GM12865 (cell line): Measurements from ENCODE around the gene TP53AIP1.

Experiments used
- DNase-seq: peaks from one replicate; pipeline ENCODE4 v3.0.0; 2010; ENCODE audit warnings: low read depth
- H3K4me3 ChIP-seq: 2 replicates; pipeline ENCODE4 v1.5.1; 2011; ENCODE audit warnings: mild to moderate bottlenecking, low read depth, low read length, control low read depth
- TF ChIP-seq, protein P1 (sequence below): IDR thresholded peaks from 2 replicates; pipeline ENCODE4 v1.5.1; 2011; ENCODE audit warnings: low read length, control low read depth, low read depth, inconsistent platforms; ENCODE audit not compliant: insufficient read depth; ENCODE audit errors: missing control alignments

The TP53AIP1 gene

DNA sequence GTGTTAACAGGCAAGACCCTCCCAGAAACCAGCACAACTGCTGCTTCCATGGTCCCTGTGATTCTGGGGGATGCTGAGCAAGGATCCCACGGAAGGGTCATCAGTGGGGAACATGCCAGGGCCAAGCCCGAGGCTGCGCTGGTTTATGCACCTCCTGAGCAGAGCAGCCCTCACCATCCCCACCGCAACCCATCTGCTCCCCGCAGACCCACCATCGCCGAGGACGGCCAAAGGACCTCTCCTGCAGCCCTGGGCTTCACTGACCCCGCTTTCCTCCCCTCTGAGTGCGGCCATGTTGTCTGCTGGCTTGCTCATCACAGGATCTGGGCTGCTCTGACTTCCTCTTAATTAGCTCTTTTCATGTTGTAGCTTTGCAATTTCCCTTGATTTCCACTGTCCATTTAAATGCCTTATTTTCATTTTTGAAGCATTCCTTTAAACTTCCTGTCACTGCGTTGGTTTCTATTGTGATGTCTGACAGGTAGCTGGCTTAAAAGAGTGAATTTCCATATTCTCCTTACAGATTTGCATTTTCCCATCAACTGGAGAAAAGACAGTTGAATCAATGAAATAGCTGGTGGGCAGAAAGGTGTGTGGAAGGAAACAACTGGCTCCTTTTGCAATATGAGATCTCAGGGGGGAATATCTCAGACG is 14.9 kb downstream of the TP53AIP1 start:
- no peak overlapping the region for H3K4me3 ChIP-seq
- DNase-seq, result no peak
- TF ChIP-seq, protein P1, sequence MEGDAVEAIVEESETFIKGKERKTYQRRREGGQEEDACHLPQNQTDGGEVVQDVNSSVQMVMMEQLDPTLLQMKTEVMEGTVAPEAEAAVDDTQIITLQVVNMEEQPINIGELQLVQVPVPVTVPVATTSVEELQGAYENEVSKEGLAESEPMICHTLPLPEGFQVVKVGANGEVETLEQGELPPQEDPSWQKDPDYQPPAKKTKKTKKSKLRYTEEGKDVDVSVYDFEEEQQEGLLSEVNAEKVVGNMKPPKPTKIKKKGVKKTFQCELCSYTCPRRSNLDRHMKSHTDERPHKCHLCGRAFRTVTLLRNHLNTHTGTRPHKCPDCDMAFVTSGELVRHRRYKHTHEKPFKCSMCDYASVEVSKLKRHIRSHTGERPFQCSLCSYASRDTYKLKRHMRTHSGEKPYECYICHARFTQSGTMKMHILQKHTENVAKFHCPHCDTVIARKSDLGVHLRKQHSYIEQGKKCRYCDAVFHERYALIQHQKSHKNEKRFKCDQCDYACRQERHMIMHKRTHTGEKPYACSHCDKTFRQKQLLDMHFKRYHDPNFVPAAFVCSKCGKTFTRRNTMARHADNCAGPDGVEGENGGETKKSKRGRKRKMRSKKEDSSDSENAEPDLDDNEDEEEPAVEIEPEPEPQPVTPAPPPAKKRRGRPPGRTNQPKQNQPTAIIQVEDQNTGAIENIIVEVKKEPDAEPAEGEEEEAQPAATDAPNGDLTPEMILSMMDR, result no peak

DNA sequence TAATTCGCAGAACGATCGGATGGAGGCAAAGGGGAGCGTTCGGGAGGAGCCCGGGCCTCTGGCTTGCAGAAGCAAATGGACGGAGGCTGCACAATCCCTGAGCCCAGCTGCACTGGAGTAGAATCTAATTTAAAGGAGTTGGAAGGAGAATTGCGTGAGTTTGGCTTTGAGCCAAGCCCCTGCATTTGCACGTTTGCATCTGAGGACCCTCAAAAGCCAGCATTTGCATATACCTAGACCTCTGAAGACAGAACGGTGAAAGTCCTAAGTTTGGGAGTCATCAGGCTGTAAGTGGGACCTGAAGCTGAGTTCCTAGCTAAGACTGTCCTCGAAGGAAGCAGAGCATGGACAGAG is 15.6 kb downstream of the TP53AIP1 start:
- DNase-seq, result no peak
- TF ChIP-seq, protein P1, result no peak
- no peak overlapping the region for H3K4me3 ChIP-seq

DNA sequence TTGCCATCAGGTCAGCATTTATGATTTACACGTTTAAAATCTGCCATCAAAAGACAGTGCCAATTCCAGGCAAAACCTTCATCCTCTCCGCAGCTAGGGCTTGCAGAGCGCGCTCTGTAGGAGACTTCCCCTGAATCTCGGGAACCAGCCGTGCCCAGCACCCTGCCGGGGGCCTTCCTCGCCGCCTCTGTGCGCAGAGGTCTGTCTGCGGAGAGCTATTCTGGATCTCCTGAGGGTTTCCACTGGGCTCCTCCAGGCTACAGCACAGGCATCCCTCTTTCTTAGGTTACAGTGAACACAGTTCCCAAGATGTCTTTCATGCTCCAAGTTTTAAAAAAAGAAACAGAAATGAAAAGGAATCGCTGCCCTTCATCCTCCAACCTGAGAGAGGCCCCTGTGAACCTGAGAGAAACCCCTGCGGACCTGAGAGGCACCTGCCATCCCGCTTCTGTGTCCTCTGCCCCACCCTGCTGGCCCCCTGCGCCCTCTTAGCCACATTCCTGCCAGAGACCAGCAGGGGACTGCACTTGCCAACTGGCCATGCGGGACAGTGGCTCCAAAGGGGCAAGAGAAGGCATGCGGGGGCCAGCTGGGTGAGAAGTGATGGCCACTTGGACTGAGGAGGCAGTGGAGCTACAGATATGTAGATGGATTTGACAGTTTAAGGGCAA is 16.1 kb downstream of the TP53AIP1 start:
- DNase-seq, result no peak
- TF ChIP-seq, protein P1, result no peak
- H3K4me3 ChIP-seq, result no peak overlapping the region

DNA sequence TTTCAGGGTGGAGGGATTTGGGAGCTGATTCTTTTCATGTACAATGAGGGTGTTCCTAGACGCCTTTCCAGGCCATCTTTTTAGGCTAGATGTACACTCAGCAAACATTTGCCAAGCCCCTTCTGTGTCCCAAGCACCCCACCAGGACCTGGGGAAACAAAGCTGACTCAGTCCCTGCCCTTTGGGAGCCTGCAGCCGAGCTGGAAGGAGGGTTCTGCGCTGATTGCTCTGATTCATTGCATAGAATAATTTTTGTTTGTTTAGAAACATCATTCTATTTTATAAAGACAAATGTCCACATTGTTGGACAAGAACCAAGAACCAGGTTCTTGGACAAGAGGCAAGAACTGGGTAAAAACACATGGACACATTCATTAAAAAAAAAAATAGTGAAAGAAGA is 16.7 kb downstream of the TP53AIP1 start:
- no peak for DNase-seq
- TF ChIP-seq, protein P1, result no peak
- H3K4me3 ChIP-seq, result no peak overlapping the region

DNA sequence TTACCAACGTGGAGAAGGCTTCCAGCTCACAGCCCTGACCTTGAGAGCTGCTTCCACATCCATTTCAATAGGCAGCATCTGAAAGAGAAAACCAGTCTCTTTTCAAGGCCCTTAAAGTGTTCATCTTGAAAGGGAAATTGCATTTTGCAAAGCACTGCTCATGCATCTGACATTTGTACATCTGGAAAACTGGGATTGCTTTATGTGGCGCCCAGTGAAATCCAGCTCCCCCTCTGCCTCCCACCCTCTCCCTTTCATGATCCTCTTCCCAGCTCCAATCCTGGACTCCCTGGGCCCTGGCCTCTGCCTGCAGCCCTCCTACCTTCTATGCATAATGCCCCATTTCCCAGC is 17.4 kb downstream of the TP53AIP1 start:
- DNase-seq, result no peak
- TF ChIP-seq, protein P1, result no peak
- no peak overlapping the region for H3K4me3 ChIP-seq

DNA sequence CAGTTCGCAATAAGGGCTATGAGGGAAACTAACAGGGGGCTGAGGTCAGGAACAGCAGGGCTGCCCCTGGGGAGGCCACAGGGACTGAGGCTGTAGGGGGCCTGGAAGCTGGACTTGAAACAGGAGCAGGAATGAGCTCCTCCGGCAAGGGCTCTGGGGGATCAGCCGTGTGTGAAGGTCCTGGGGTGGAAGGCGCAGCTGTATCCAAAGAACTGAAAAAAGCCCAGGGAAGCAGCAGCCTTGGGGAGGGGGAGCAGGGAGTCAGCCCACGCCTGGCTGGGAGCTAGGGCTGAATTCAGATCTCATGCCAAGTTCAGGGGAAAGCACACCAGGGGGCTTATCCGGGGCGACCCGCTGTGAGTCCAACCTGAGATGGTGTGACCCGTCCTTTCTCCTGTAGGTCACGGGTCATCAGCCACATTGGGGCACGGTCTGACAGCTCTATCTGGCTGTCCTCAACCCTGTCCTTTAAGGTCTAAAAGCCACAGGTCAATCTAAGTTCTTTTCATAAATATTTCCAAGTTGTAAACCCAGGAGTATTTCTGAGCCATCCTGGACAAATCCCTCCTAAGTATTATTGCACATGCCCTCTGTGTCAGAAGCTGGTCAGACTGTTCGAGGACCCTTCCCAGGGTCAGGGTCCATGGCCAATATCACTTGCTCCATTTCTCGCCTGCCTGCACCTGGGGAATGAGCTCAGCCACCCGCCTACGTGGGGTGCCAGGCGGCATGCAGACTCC is 18.0 kb downstream of the TP53AIP1 start:
- no peak for DNase-seq
- TF ChIP-seq, protein P1, result no peak
- H3K4me3 ChIP-seq, result no peak overlapping the region
